K562 (cell line): ENCODE results near the gene PPIL1. TPM values are rescaled to one million over a fixed set of nuclear protein-coding genes. Genes with fewer than 3 reads are reported as not detected.

Experiments used
- EGR1 ChIP-seq: fragments of 450-650 bp; conservative IDR thresholded peaks from 2 replicates; pipeline ENCODE4 v1.6.1; 2017; ENCODE audit warnings: mild to moderate bottlenecking
- GTF2F1 ChIP-seq: IDR thresholded peaks from 2 replicates; pipeline ENCODE4 v1.6.1; 2011; ENCODE audit warnings: low read depth, low read length, improper control_type of control experiment
- IRF2 ChIP-seq: sonication (generic); formaldehyde crosslinking; IDR thresholded peaks from 2 replicates; pipeline ENCODE4 v1.8.1; 2022; ENCODE audit warnings: mild to moderate bottlenecking, missing genetic modification reagents
- MBD2 ChIP-seq: sonication (generic); IDR thresholded peaks from 2 replicates; pipeline ENCODE4 v1.6.1; 2016; ENCODE audit warnings: low read depth, borderline replicate concordance
- NFIC ChIP-seq: fragments of 450-650 bp; IDR thresholded peaks from 2 replicates; pipeline ENCODE4 v1.6.1; 2017; ENCODE audit warnings: mild to moderate bottlenecking, inconsistent platforms
- NR2C1 ChIP-seq, 2 experiments: fragments of 450-650 bp; IDR thresholded peaks; 2 replicates each; pipeline ENCODE4 v1.6.1; 2017; ENCODE audit warnings: mild to moderate bottlenecking in 2 of 2, antibody characterized with exemption in 1 of 2, inconsistent platforms in 1 of 2, missing compliant biosample characterization in 1 of 2, missing genetic modification characterization in 1 of 2
- SMC3 ChIP-seq: conservative IDR thresholded peaks from 2 replicates; pipeline ENCODE4 v1.6.1; 2011; ENCODE audit warnings: low read depth, low read length, improper control_type of control experiment; ENCODE audit not compliant: insufficient read depth
- SP2 ChIP-seq: IDR thresholded peaks from 2 replicates; pipeline ENCODE4 v1.6.1; 2011; ENCODE audit warnings: mild to moderate bottlenecking, low read depth, low read length, moderate library complexity; ENCODE audit not compliant: poor library complexity, severe bottlenecking; ENCODE audit errors: extremely low read depth
- XRCC5 ChIP-seq: fragments of 200-400 bp; formaldehyde crosslinking; IDR thresholded peaks from 2 replicates; pipeline ENCODE4 v1.6.1; 2017; ENCODE audit warnings: low read depth, mild to moderate bottlenecking, low read length
- ZNF146 ChIP-seq: IDR thresholded peaks from one replicate; pipeline ENCODE4 v1.6.1; 2018; ENCODE audit warnings: missing compliant biosample characterization; ENCODE audit not compliant: unreplicated experiment
- ZNF586 ChIP-seq: fragments of 450-650 bp; formaldehyde crosslinking; conservative IDR thresholded peaks from 2 replicates; pipeline ENCODE4 v1.4.0; 2020; ENCODE audit warnings: mild to moderate bottlenecking, moderate library complexity
- polyA plus RNA-seq, 8 experiments: library from polyadenylated mRNA; depleted of rRNA in 4 of 8; stranded (reverse) in 5 of 8; unstranded in 3 of 8; fragments of >200 nt; fragmentation: Nextera tagmentation in 2 of 8; fragmentation: Illumina TruSeq in 1 of 8; extraction: Ambion mirVana in 2 of 8; extraction: Trizol in 1 of 8; gene quantifications; 2 replicates each; pipeline versions ENCODE4 v1.2.1 to v1.2.3, GENCODE V29; 2011 to 2014; ENCODE audit warnings: inconsistent platforms in 1 of 8, missing spikeins in 1 of 8
- total RNA-seq, 7 experiments: library from RNA; depleted of rRNA in 6 of 7; stranded (reverse); fragments of >200 nt in 6 of 7; fragmentation: Illumina TruSeq in 2 of 7; extraction: Trizol in 2 of 7; gene quantifications; 2 replicates each; pipeline versions ENCODE4 v1.2.1 to v1.2.3, GENCODE V29; 2011 to 2021; ENCODE audit warnings: low replicate concordance in 1 of 7
- TF ChIP-seq, protein P1 (sequence below): sonication (generic); formaldehyde crosslinking; IDR thresholded peaks from 2 replicates; pipeline ENCODE4 v1.8.0; 2022; ENCODE audit warnings: mild to moderate bottlenecking, missing genetic modification reagents
- TF ChIP-seq, protein P2 (sequence below): fragments of 450-650 bp; IDR thresholded peaks from 2 replicates; pipeline ENCODE4 v1.6.1; 2016; ENCODE audit warnings: borderline replicate concordance
- TF ChIP-seq, protein P3 (sequence below), 3 experiments: fragments of 200-800 bp in 1 of 3; fragments of 250-450 bp in 1 of 3; fragments of 450-650 bp in 1 of 3; sonication (Bioruptor Pico) in 1 of 3; sonication (Bioruptor generic) in 1 of 3; formaldehyde crosslinking in 1 of 3; IDR thresholded peaks; 2 replicates each; pipeline versions ENCODE4 v1.6.1 to v1.8.0; 2016 to 2022; ENCODE audit warnings: mild to moderate bottlenecking in 2 of 3, missing genetic modification characterization in 2 of 3, missing compliant biosample characterization in 1 of 3, moderate library complexity in 1 of 3
- TF ChIP-seq, protein P4 (sequence below): sonication (generic); formaldehyde crosslinking; IDR thresholded peaks from 2 replicates; pipeline ENCODE4 v1.8.0; 2022; ENCODE audit warnings: mild to moderate bottlenecking, missing genetic modification reagents
- TF ChIP-seq, protein P5 (sequence below): fragments of 250-450 bp; sonication (Bioruptor Pico); IDR thresholded peaks from 2 replicates; pipeline ENCODE4 v1.4.0; 2020; ENCODE audit warnings: borderline replicate concordance

The PPIL1 gene
- total and polyA plus RNA-seq, 9 of the 15 experiments (the other 6 are each of a cell fraction or from before 2014, with no cell fraction given) = 65.8 to 205 (median 130) TPM

DNA sequence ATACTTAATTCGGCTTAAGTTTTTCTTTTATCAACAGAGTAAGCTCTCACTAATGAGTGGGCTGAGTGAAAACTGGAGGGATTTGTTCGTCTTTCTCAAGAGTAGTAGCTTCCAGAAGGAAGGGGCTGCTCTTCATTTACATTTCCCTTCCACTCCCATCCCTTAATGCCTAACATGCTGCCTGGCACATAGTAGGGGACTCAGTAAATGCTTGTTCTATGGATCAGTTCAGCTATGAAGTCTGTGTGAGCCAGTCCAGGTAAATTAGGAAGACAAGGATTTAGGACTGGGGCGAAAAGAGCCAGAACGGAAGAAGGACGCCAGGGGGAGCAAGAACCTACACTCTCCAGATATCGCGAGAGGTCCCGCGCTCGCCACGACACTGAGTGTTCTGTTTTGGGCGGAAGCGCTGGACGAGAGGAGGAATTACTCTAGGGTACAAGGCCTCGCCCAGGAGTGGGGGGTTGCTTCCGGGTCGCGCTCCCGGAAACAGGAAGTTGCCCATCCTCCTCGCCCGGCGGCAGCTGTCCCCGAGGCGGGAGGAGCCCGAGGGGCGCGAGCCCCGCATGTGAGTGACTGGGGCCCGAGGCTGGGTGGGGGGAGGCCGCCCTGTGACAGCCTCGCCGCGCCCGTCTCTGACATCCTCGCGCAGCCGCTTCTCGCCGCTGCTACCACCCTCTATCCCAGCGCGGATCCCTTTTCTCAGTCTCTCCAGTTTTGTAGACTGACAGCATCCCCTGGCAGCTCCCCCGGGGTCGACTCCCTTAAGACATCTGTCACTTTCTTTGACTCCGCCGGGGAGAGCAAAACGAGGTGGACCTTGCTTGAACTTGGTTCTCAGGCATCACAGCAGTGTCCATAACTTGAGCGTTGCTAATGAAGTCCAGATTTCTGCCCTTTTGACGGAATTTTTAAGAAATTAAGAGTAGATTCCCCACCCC, 11.1 kb upstream of the PPIL1 start, which contains the start of gene C6orf89 (continued):
- TF ChIP-seq MBD2 = peak; percentile 80; the same call in 1 of the 2 replicates
- TF ChIP-seq EGR1 = no peak; the same call in 1 of the 2 replicates
- TF ChIP-seq NFIC = peak; percentile 46; the same call in 1 of the 2 replicates
- TF ChIP-seq, protein P1, sequence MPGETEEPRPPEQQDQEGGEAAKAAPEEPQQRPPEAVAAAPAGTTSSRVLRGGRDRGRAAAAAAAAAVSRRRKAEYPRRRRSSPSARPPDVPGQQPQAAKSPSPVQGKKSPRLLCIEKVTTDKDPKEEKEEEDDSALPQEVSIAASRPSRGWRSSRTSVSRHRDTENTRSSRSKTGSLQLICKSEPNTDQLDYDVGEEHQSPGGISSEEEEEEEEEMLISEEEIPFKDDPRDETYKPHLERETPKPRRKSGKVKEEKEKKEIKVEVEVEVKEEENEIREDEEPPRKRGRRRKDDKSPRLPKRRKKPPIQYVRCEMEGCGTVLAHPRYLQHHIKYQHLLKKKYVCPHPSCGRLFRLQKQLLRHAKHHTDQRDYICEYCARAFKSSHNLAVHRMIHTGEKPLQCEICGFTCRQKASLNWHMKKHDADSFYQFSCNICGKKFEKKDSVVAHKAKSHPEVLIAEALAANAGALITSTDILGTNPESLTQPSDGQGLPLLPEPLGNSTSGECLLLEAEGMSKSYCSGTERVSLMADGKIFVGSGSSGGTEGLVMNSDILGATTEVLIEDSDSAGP (CRISPR knock-in tag) = no peak
- no peak for TF ChIP-seq SP2
- TF ChIP-seq GTF2F1 = no peak
- TF ChIP-seq ZNF146 (CRISPR knock-in tag) = no peak
- TF ChIP-seq, protein P2, sequence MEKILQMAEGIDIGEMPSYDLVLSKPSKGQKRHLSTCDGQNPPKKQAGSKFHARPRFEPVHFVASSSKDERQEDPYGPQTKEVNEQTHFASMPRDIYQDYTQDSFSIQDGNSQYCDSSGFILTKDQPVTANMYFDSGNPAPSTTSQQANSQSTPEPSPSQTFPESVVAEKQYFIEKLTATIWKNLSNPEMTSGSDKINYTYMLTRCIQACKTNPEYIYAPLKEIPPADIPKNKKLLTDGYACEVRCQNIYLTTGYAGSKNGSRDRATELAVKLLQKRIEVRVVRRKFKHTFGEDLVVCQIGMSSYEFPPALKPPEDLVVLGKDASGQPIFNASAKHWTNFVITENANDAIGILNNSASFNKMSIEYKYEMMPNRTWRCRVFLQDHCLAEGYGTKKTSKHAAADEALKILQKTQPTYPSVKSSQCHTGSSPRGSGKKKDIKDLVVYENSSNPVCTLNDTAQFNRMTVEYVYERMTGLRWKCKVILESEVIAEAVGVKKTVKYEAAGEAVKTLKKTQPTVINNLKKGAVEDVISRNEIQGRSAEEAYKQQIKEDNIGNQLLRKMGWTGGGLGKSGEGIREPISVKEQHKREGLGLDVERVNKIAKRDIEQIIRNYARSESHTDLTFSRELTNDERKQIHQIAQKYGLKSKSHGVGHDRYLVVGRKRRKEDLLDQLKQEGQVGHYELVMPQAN = peak; percentile 98
- TF ChIP-seq, protein P3, sequence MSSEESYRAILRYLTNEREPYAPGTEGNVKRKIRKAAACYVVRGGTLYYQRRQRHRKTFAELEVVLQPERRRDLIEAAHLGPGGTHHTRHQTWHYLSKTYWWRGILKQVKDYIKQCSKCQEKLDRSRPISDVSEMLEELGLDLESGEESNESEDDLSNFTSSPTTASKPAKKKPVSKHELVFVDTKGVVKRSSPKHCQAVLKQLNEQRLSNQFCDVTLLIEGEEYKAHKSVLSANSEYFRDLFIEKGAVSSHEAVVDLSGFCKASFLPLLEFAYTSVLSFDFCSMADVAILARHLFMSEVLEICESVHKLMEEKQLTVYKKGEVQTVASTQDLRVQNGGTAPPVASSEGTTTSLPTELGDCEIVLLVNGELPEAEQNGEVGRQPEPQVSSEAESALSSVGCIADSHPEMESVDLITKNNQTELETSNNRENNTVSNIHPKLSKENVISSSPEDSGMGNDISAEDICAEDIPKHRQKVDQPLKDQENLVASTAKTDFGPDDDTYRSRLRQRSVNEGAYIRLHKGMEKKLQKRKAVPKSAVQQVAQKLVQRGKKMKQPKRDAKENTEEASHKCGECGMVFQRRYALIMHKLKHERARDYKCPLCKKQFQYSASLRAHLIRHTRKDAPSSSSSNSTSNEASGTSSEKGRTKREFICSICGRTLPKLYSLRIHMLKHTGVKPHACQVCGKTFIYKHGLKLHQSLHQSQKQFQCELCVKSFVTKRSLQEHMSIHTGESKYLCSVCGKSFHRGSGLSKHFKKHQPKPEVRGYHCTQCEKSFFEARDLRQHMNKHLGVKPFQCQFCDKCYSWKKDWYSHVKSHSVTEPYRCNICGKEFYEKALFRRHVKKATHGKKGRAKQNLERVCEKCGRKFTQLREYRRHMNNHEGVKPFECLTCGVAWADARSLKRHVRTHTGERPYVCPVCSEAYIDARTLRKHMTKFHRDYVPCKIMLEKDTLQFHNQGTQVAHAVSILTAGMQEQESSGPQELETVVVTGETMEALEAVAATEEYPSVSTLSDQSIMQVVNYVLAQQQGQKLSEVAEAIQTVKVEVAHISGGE (CRISPR knock-in tag; IDR thresholded peaks at IDR 0.05) = peak; percentile 91 to 98 (median 96); a peak in 5 of 6 replicates
- no peak for TF ChIP-seq IRF2 (CRISPR knock-in tag)
- TF ChIP-seq NR2C1 (IDR thresholded peaks at IDR 0.05) = peak; percentile 99
- TF ChIP-seq NR2C1 (tag; IDR thresholded peaks at IDR 0.05) = peak; percentile 100
- peak; percentile 93 for TF ChIP-seq XRCC5
- TF ChIP-seq ZNF586 (CRISPR knock-in tag) = no peak
- TF ChIP-seq SMC3 = peak; percentile 86
- TF ChIP-seq, protein P4, sequence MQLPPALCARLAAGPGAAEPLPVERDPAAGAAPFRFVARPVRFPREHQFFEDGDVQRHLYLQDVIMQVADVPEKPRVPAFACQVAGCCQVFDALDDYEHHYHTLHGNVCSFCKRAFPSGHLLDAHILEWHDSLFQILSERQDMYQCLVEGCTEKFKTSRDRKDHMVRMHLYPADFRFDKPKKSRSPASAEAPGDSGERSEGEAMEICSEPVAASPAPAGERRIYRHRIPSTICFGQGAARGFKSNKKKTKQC = peak; percentile 92
- TF ChIP-seq, protein P5, sequence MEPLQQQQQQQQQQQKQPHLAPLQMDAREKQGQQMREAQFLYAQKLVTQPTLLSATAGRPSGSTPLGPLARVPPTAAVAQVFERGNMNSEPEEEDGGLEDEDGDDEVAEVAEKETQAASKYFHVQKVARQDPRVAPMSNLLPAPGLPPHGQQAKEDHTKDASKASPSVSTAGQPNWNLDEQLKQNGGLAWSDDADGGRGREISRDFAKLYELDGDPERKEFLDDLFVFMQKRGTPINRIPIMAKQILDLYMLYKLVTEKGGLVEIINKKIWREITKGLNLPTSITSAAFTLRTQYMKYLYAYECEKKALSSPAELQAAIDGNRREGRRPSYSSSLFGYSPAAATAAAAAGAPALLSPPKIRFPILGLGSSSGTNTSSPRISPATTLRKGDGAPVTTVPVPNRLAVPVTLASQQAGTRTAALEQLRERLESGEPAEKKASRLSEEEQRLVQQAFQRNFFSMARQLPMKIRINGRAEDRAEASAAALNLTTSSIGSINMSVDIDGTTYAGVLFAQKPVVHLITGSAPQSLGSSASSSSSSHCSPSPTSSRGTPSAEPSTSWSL = 0 out of 2 replicates have a peak, but pooled peaks have one; percentile 70
